Liver (tissue), 9 donors: ENCODE measurements around the gene METTL6. TPM values are rescaled to one million over a fixed set of nuclear protein-coding genes. Genes with fewer than 3 reads are reported as not detected.
"Not testable (repeated sequence)": the region's sequence is repeated elsewhere in the genome, so short reads cannot be mapped to it uniquely, and the experiment has no call there.

Source experiments
- DNase-seq: peaks from one replicate; pipeline ENCODE4 v3.0.0-alpha.2; 2017; ENCODE audit warnings: low spot score
- H3K27ac ChIP-seq, 2 donors: one replicate each; pipeline ENCODE4 v1.7.0; 2013; ENCODE audit warnings: inconsistent platforms in 2 of 2, low read length in 2 of 2, control low read depth in 1 of 2, low read depth in 1 of 2, mild to moderate bottlenecking in 1 of 2
- H3K27me3 ChIP-seq, 4 donors: one replicate each; pipeline versions ENCODE4 v1.6.1 to v1.7.0; 2013; ENCODE audit warnings: low read length in 3 of 4, inconsistent platforms in 1 of 4, mild to moderate bottlenecking in 1 of 4, moderate library complexity in 1 of 4; ENCODE audit not compliant: control insufficient read depth in 4 of 4, insufficient read depth in 4 of 4
- H3K36me3 ChIP-seq, 4 donors: one replicate each; pipeline versions ENCODE4 v1.6.1 to v1.7.0; 2013; ENCODE audit warnings: low read length in 3 of 4, mild to moderate bottlenecking in 3 of 4, low read depth in 1 of 4, moderate library complexity in 1 of 4; ENCODE audit not compliant: control insufficient read depth in 4 of 4, insufficient read depth in 3 of 4
- H3K4me1 ChIP-seq, 4 donors: one replicate each; pipeline versions ENCODE4 v1.6.1 to v1.7.0; 2013; ENCODE audit warnings: low read length in 3 of 4, mild to moderate bottlenecking in 3 of 4, moderate library complexity in 1 of 4; ENCODE audit not compliant: control insufficient read depth in 4 of 4, insufficient read depth in 4 of 4
- H3K4me3 ChIP-seq, 3 donors: one replicate each; pipeline versions ENCODE4 v1.6.1 to v1.7.0; 2013; ENCODE audit warnings: low read length in 3 of 3, control low read depth in 1 of 3, low read depth in 1 of 3, mild to moderate bottlenecking in 1 of 3
- H3K9ac ChIP-seq, 2 donors: one replicate each; pipeline ENCODE4 v1.7.0; 2013; ENCODE audit warnings: low read length in 2 of 2, mild to moderate bottlenecking in 2 of 2, moderate library complexity in 2 of 2, control low read depth in 1 of 2, low read depth in 1 of 2
- H3K9me3 ChIP-seq, 4 donors: one replicate each; pipeline versions ENCODE4 v1.6.1 to v1.7.0; 2013; ENCODE audit warnings: low read length in 3 of 4; ENCODE audit not compliant: control insufficient read depth in 4 of 4
- EGR1 ChIP-seq, 2 donors: IDR thresholded peaks; 2 replicates each; pipeline ENCODE4 v1.6.1; 2016 to 2018; ENCODE audit warnings: antibody characterized with exemption in 2 of 2, low read depth in 2 of 2
- FOXA1 ChIP-seq: IDR thresholded peaks from 2 replicates; pipeline ENCODE4 v1.6.1; 2016; ENCODE audit warnings: antibody characterized with exemption
- GABPA ChIP-seq, 2 donors: IDR thresholded peaks in 1 of 2; conservative IDR thresholded peaks in 1 of 2; 2 replicates each; pipeline ENCODE4 v1.6.1; 2016; ENCODE audit warnings: antibody characterized with exemption in 2 of 2, mild to moderate bottlenecking in 1 of 2, moderate library complexity in 1 of 2
- HNF4A ChIP-seq, 2 donors: conservative IDR thresholded peaks; 2 replicates each; pipeline ENCODE4 v1.6.1; 2016; ENCODE audit warnings: antibody characterized with exemption in 2 of 2, mild to moderate bottlenecking in 2 of 2
- HNF4G ChIP-seq: IDR thresholded peaks from 2 replicates; pipeline ENCODE4 v1.6.1; 2016; ENCODE audit warnings: antibody characterized with exemption
- JUND ChIP-seq, 2 donors: IDR thresholded peaks; 2 replicates each; pipeline ENCODE4 v1.6.1; 2016; ENCODE audit warnings: antibody characterized with exemption in 2 of 2
- MAX ChIP-seq: IDR thresholded peaks from 2 replicates; pipeline ENCODE4 v1.6.1; 2016; ENCODE audit warnings: antibody characterized with exemption
- NR2F2 ChIP-seq: IDR thresholded peaks from 2 replicates; pipeline ENCODE4 v1.6.1; 2016; ENCODE audit warnings: antibody characterized with exemption
- SP1 ChIP-seq: IDR thresholded peaks from 2 replicates; pipeline ENCODE4 v1.6.1; 2018; ENCODE audit warnings: antibody characterized with exemption, mild to moderate bottlenecking
- WGBS: extraction: QIAGEN DNeasy Blood & Tissue Kit; methylation state at CpG from one replicate; pipeline ENCODE4 v1.1.7; 2013; 5-methylcytosine and 5-hydroxymethylcytosine counted together
- polyA plus RNA-seq, 2 donors: library from polyadenylated mRNA; stranded (reverse) in 1 of 2; unstranded in 1 of 2; fragments of 200-250 nt in 1 of 2; fragments of >200 nt in 1 of 2; fragmentation: Nextera tagmentation in 1 of 2; extraction: Ambion mirVana in 1 of 2; gene quantifications; one replicate each; pipeline versions ENCODE4 v1.2.1 to v1.2.3, GENCODE V29; 2013 to 2015
- total RNA-seq, 2 donors: library from RNA; depleted of rRNA; stranded (reverse); fragments of >200 nt; gene quantifications; one replicate each; pipeline ENCODE4 v1.2.3, GENCODE V29; 2014
- TF ChIP-seq, protein P1 (sequence below): fragments of 150-350 bp; IDR thresholded peaks from 2 replicates; pipeline ENCODE4 v1.5.1; 2017; ENCODE audit warnings: improper control_type of control experiment, low read depth, low read length; ENCODE audit not compliant: missing input control
- TF ChIP-seq, protein P2 (sequence below): IDR thresholded peaks from 2 replicates; pipeline ENCODE4 v1.6.1; 2016; ENCODE audit warnings: antibody characterized with exemption
- TF ChIP-seq, protein P3 (sequence below): IDR thresholded peaks from 2 replicates; pipeline ENCODE4 v1.6.1; 2016; ENCODE audit warnings: antibody characterized with exemption, mild to moderate bottlenecking
- donor health status: healthy.
- donor health status: healthy.
- donor health status: healthy.
- donor health status: healthy.
- donor health status: healthy.

The METTL6 gene
- total and polyA plus RNA-seq, 4 donors = 2.0 to 9.1 (median 5.9) TPM

- H3K4me1 ChIP-seq = peaks cover 0 to 5% (median under 1%) of the 10 kb centered on the region in 4 donors
- H3K9ac ChIP-seq = no peak overlapping the region
- peaks cover 0 to 18% (median 14%) of the 10 kb centered on the region in 4 donors for H3K36me3 ChIP-seq
- no peak overlapping the region for H3K27ac ChIP-seq
- H3K27me3 ChIP-seq = no peaks in the 10 kb centered on the region
- no peaks in the 10 kb centered on the region for H3K9me3 ChIP-seq
- no peak for DNase-seq
- TF ChIP-seq NR2F2 = no peak
- TF ChIP-seq FOXA1 = no peak
- no peak for TF ChIP-seq HNF4G
- TF ChIP-seq GABPA (IDR thresholded peaks at IDR 0.05 in 1 of 2, conservative IDR thresholded peaks at IDR 0.05 in 1 of 2) = no peak
- no peak for TF ChIP-seq SP1
- no peak for TF ChIP-seq MAX
- no peak for TF ChIP-seq HNF4A (conservative IDR thresholded peaks at IDR 0.05)
- TF ChIP-seq JUND (IDR thresholded peaks at IDR 0.05) = no peak
- no peak for TF ChIP-seq EGR1 (IDR thresholded peaks at IDR 0.05; ENCODE audit: low read depth in 2 of 2)
- TF ChIP-seq, protein P1, sequence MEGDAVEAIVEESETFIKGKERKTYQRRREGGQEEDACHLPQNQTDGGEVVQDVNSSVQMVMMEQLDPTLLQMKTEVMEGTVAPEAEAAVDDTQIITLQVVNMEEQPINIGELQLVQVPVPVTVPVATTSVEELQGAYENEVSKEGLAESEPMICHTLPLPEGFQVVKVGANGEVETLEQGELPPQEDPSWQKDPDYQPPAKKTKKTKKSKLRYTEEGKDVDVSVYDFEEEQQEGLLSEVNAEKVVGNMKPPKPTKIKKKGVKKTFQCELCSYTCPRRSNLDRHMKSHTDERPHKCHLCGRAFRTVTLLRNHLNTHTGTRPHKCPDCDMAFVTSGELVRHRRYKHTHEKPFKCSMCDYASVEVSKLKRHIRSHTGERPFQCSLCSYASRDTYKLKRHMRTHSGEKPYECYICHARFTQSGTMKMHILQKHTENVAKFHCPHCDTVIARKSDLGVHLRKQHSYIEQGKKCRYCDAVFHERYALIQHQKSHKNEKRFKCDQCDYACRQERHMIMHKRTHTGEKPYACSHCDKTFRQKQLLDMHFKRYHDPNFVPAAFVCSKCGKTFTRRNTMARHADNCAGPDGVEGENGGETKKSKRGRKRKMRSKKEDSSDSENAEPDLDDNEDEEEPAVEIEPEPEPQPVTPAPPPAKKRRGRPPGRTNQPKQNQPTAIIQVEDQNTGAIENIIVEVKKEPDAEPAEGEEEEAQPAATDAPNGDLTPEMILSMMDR = no peak
- TF ChIP-seq, protein P2, sequence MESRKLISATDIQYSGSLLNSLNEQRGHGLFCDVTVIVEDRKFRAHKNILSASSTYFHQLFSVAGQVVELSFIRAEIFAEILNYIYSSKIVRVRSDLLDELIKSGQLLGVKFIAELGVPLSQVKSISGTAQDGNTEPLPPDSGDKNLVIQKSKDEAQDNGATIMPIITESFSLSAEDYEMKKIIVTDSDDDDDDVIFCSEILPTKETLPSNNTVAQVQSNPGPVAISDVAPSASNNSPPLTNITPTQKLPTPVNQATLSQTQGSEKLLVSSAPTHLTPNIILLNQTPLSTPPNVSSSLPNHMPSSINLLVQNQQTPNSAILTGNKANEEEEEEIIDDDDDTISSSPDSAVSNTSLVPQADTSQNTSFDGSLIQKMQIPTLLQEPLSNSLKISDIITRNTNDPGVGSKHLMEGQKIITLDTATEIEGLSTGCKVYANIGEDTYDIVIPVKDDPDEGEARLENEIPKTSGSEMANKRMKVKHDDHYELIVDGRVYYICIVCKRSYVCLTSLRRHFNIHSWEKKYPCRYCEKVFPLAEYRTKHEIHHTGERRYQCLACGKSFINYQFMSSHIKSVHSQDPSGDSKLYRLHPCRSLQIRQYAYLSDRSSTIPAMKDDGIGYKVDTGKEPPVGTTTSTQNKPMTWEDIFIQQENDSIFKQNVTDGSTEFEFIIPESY = no peak
- TF ChIP-seq, protein P3, sequence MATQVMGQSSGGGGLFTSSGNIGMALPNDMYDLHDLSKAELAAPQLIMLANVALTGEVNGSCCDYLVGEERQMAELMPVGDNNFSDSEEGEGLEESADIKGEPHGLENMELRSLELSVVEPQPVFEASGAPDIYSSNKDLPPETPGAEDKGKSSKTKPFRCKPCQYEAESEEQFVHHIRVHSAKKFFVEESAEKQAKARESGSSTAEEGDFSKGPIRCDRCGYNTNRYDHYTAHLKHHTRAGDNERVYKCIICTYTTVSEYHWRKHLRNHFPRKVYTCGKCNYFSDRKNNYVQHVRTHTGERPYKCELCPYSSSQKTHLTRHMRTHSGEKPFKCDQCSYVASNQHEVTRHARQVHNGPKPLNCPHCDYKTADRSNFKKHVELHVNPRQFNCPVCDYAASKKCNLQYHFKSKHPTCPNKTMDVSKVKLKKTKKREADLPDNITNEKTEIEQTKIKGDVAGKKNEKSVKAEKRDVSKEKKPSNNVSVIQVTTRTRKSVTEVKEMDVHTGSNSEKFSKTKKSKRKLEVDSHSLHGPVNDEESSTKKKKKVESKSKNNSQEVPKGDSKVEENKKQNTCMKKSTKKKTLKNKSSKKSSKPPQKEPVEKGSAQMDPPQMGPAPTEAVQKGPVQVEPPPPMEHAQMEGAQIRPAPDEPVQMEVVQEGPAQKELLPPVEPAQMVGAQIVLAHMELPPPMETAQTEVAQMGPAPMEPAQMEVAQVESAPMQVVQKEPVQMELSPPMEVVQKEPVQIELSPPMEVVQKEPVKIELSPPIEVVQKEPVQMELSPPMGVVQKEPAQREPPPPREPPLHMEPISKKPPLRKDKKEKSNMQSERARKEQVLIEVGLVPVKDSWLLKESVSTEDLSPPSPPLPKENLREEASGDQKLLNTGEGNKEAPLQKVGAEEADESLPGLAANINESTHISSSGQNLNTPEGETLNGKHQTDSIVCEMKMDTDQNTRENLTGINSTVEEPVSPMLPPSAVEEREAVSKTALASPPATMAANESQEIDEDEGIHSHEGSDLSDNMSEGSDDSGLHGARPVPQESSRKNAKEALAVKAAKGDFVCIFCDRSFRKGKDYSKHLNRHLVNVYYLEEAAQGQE = no peak
- no peak overlapping the region for H3K4me3 ChIP-seq
- 88% methylated on average over 4 of the region's 4 CpGs for WGBS
Measured at GRCh38 chr3:15420871-15421270, 6.5 kb downstream of the METTL6 start.

DNA sequence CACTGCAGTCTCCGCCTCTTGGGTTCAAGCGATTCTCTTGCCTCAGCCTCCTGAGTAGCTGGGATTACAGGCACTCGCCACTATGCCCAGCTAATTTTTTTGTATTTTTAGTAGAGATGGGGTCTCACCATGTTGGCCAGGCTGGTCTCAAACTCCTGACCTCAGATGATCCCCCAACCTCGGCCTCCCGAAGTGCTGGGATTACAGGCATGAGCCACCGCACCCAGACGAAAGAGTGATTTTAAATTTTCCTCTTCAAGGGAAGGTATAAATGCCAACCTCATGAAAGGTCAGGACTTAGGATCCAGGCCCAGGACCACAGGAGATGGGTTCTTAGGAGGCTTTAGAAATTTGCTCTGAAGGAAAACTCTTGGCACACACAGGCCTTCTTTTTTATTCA lies 16.4 kb downstream of the METTL6 start:
- peaks cover 6 to 44% (median 31%) of the 10 kb centered on the region in 4 donors for H3K36me3 ChIP-seq
- not testable (repeated sequence) for H3K9ac ChIP-seq, DNase-seq, H3K27me3 ChIP-seq, H3K27ac ChIP-seq, H3K9me3 ChIP-seq, H3K4me3 ChIP-seq
- H3K4me1 ChIP-seq = peaks cover 0 to 11% (median 4%) of the 10 kb centered on the region in 4 donors
- 98% methylated on average over 7 of the region's 7 CpGs for WGBS
